ENCODE measurements around the gene THAP6. TPM values are rescaled to one million over a fixed set of nuclear protein-coding genes. Genes with fewer than 3 reads are reported as not detected.
"Not testable (repeated sequence)": the region's sequence is repeated elsewhere in the genome, so short reads cannot be mapped to it uniquely, and the experiment has no call there.

The THAP6 gene
- total RNA-seq, 1 donor from 2014 or later: 22.8 TPM

DNA sequence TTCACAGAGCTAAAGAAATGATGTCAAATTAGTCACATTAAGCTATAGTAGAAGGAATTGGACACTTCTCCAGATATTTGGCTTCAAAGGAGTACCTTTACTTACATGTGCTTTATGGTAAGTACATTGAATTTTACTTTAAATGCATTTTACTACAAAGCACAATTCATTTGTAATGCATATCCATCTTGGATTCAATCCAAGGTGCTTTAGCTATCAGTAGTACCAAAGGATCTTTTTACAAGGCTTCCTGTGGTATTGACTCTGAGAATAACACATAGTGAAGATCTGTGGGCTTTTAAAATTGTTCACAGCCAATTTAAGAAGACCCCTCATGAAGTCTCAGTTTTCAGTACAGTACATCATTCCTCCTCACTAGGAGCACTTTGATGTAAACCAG is 13.2 kb downstream of the THAP6 start:
- peaks cover 5% of the 10 kb centered on the region for H3K4me1 ChIP-seq
- peaks cover 85% of the 10 kb centered on the region for H3K36me3 ChIP-seq
- intact Hi-C loops (cut with micrococcal nuclease): loop anchor here (10.0 kb wide), 1 partner anchor 53 kb away; no protein-coding TSS in a partner anchor
- peaks cover 5% of the 10 kb centered on the region for H3K9me3 ChIP-seq (replicated peaks)
- H3K4me3 ChIP-seq: no peak overlapping the region
- TF ChIP-seq, protein P1, sequence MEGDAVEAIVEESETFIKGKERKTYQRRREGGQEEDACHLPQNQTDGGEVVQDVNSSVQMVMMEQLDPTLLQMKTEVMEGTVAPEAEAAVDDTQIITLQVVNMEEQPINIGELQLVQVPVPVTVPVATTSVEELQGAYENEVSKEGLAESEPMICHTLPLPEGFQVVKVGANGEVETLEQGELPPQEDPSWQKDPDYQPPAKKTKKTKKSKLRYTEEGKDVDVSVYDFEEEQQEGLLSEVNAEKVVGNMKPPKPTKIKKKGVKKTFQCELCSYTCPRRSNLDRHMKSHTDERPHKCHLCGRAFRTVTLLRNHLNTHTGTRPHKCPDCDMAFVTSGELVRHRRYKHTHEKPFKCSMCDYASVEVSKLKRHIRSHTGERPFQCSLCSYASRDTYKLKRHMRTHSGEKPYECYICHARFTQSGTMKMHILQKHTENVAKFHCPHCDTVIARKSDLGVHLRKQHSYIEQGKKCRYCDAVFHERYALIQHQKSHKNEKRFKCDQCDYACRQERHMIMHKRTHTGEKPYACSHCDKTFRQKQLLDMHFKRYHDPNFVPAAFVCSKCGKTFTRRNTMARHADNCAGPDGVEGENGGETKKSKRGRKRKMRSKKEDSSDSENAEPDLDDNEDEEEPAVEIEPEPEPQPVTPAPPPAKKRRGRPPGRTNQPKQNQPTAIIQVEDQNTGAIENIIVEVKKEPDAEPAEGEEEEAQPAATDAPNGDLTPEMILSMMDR (IDR thresholded peaks at IDR 0.05; ENCODE audit: borderline replicate concordance): no peak
- no peak for DNase-seq
- no peak overlapping the region for H3K27ac ChIP-seq (replicated peaks)
- H3K27me3 ChIP-seq (ENCODE audit: low read depth): no peaks in the 10 kb centered on the region

DNA sequence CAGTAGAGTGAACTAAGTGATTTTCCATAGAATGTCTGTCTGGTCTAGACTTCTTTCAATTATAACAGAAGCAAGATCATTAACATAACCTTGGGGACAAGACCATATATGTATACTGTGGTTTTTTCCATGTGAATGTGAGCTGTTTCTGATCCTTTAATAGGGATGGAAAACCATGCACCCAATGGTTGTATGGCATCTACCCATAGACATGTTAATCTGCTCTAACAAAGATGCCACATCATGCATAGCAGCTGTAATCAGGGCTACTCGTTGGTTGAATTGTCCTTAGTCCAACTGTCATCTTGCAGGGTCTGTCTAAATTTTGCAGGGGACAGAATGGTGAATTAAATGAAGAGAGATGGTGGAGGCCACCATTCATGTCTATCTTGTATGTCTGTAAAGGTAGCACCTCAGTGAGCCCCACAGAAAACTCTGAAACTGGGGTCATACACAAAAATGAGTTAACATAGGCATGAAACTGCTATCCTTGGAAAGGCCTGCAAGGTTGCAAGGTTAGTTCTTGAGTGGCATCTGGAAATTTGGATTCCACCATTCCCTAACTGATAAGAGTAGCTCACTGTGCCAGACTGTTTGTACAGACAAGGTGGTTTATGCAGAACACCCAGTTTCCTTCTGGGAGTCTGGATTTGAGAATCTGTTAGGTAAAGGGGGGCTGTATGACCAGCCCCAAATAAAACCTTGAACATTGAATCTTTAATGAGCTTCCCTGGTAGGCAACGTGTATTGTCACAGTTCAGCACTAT is 16.5 kb downstream of the THAP6 start:
- H3K4me3 ChIP-seq: no peak overlapping the region
- peaks cover 16% of the 10 kb centered on the region for H3K9me3 ChIP-seq (replicated peaks)
- H3K4me1 ChIP-seq: peaks cover 5% of the 10 kb centered on the region
- no peaks in the 10 kb centered on the region for H3K27me3 ChIP-seq (ENCODE audit: low read depth)
- TF ChIP-seq, protein P1 (IDR thresholded peaks at IDR 0.05; ENCODE audit: borderline replicate concordance): no peak
- H3K36me3 ChIP-seq: peaks cover 76% of the 10 kb centered on the region
- DNase-seq: no peak
- H3K27ac ChIP-seq (replicated peaks): no peak overlapping the region
- intact Hi-C loops (cut with micrococcal nuclease): no loop called here

DNA sequence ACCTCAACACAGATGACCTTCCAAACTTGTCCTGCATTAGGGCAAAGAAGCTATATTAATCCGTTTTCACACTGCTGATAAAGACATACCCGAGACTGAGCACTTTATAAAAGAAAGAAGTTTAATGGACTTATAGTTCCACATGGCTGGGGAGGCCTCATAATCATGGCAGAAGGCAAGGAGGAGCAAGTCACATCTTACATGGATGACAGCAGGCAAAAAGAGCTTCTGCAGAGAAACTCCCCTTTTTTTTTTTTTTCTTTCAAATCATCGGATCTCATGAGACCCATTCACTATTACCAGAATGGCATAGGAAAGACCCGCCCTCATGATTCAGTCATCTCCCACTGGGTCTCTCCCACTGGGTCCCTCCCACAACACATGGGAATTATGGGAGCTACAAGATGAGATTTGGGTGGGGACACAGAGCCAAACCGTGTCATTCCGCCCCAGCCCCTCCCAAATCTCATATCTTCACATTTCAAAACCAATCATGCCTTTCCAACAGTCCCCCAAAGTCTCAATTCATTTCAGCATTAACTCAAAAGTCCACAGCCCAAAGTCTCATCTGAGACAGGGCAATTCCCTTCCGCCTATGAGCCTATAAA is 17.4 kb downstream of the THAP6 start:
- H3K27ac ChIP-seq (replicated peaks); H3K27me3 ChIP-seq (ENCODE audit: low read depth); DNase-seq; H3K4me3 ChIP-seq; intact Hi-C loops (cut with micrococcal nuclease); H3K4me1 ChIP-seq: not testable (repeated sequence)
- peaks cover 67% of the 10 kb centered on the region for H3K36me3 ChIP-seq
- H3K9me3 ChIP-seq (replicated peaks): peaks cover 16% of the 10 kb centered on the region

DNA sequence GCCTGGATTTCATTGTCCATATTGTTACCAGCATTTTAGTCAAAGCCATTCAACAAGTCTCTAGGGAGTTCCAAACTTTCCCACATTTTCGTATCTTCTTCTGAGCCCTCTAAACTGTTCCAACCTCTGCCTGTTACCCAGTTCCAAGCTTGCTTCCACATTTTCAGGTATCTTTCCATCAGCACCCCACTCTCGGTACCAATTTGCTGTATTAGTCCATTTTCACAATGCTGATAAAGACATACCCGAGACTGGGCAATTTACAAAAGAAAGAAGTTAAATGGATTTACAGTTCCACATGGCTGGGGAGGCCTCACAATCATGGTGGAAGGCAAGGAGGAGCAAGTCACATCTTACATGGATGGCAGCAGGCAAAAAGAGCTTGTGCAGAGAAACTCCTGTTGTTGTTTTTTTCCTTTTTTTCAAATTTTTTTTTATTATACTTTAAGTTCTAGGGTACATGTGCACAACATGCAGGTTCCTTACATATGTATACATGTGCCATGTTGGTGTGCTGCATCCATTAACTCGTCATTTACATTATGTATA is 19.1 kb downstream of the THAP6 start:
- H3K27me3 ChIP-seq (ENCODE audit: low read depth); H3K4me1 ChIP-seq; H3K27ac ChIP-seq (replicated peaks); intact Hi-C loops (cut with micrococcal nuclease); DNase-seq; H3K4me3 ChIP-seq: not testable (repeated sequence)
- peaks cover 16% of the 10 kb centered on the region for H3K9me3 ChIP-seq (replicated peaks)
- H3K36me3 ChIP-seq: peaks cover 50% of the 10 kb centered on the region

DNA sequence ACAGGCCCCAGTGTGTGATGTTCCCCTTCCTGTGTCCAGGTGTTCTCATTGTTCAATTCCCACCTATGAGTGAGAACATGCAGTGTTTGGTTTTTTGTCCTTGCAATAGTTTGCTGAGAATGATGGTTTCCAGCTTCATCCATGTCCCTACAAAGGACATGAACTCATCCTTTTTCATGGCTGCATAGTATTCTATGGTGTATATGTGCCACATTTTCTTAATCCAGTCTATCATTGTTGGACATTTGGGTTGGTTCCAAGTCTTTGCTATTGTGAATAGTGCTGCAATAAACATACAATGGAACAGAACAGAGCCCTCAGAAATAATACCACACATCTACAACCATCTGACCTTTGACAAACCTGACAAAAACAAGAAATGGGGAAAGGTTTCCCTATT is 19.7 kb downstream of the THAP6 start:
- H3K4me1 ChIP-seq; DNase-seq; intact Hi-C loops (cut with micrococcal nuclease); H3K27me3 ChIP-seq (ENCODE audit: low read depth); H3K27ac ChIP-seq (replicated peaks); H3K4me3 ChIP-seq: not testable (repeated sequence)
- Histone ChIP-seq H3K36me3 (peaks cover 46% of the 10 kb centered on the region), H3K9me3 (replicated peaks) (peaks cover 16% of the 10 kb centered on the region)

DNA sequence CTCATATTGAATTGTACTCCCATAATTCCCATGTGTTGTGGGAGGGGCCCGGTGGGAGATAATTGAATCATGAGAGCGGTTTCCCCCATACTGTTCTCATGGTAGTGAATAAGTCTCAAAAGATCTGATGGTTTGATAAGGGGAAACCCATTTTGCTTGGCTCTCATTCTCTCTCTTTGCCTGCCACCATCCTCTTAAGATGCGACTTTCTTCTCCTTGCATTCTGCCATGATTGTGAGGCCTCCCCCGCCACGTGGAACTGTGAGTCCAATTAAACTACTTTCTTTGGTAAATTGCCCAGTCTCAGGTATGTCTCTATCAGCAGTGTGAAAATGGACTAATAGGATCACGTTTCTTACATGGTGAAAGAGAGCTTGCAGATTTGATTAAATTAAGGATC is 23.0 kb downstream of the THAP6 start:
- H3K4me1 ChIP-seq; H3K27ac ChIP-seq (replicated peaks); intact Hi-C loops (cut with micrococcal nuclease); DNase-seq; H3K27me3 ChIP-seq (ENCODE audit: low read depth); H3K4me3 ChIP-seq: not testable (repeated sequence)
- Histone ChIP-seq H3K9me3 (replicated peaks) (peaks cover 13% of the 10 kb centered on the region), H3K36me3 (peaks cover 29% of the 10 kb centered on the region)

DNA sequence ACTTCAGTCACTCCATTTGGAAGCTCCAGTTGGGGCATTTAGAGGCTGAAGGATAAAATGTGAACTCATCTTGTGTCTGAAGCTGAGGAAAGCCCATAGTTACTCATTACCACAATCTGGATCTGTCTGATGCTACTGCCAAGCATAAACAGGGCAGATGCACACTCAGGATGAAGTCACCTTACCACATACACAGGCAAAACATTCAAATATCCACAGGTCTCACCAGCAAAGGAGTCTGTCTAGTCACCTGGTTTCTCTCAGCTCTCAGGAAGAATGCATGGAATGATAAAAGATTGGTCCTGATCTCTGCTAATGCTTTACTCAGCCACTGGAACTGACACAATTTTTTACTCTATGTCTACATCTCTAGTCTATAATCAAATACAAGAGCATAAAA is 28.6 kb downstream of the THAP6 start:
- Histone ChIP-seq H3K27ac (replicated peaks) (no peak overlapping the region), H3K4me1 (no peaks in the 10 kb centered on the region), H3K4me3 (no peak overlapping the region), H3K27me3 (ENCODE audit: low read depth) (no peaks in the 10 kb centered on the region), H3K9me3 (replicated peaks) (no peaks in the 10 kb centered on the region), H3K36me3 (peaks cover 49% of the 10 kb centered on the region)
- TF ChIP-seq, protein P1 (IDR thresholded peaks at IDR 0.05; ENCODE audit: borderline replicate concordance): no peak
- intact Hi-C loops (cut with micrococcal nuclease): no loop called here
- DNase-seq: no peak

DNA sequence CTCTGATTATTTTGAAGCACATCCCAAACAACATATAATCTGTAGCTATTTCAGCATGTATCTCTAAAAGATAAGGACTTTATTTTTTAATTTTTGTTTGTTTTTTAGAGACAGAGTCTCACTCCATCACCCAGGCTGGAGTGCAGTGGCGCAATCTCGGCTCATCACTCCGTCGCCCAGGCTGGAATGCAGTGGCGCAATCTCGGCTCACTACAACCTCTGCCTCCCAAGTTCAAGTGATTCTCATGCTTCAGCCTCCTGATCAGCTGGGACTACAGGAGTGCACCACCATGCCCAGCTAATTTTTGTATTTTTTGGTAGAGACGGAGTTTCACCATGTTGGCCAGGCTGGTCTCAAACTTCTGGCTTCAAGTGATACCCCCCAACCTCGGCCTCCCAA is 29.9 kb downstream of the THAP6 start:
- DNase-seq; H3K27me3 ChIP-seq (ENCODE audit: low read depth); H3K27ac ChIP-seq (replicated peaks); H3K4me3 ChIP-seq; H3K4me1 ChIP-seq; H3K9me3 ChIP-seq (replicated peaks); intact Hi-C loops (cut with micrococcal nuclease): not testable (repeated sequence)
- H3K36me3 ChIP-seq: peaks cover 49% of the 10 kb centered on the region
